Fibroblast of lung (primary cell): ENCODE measurements around the gene GARIN5A. TPM values are rescaled to one million over a fixed set of nuclear protein-coding genes. Genes with fewer than 3 reads are reported as not detected.

Experiments used
- DNase-seq, 2 donors: peaks; one replicate each; pipeline versions ENCODE4 v3.0.0 to v3.0.0-alpha.2; 2010; ENCODE audit warnings: low read depth in 2 of 2
- H2AFZ ChIP-seq: 2 replicates; pipeline ENCODE4 v1.5.1; 2012; ENCODE audit warnings: low read length, control low read depth, inconsistent platforms
- H3K27ac ChIP-seq: 2 replicates; pipeline ENCODE4 v1.5.1; 2011; ENCODE audit warnings: low read length, control low read depth; ENCODE audit not compliant: insufficient read depth
- H3K27me3 ChIP-seq: 2 replicates; pipeline ENCODE4 v1.5.1; 2011; ENCODE audit warnings: mild to moderate bottlenecking, low read length; ENCODE audit not compliant: control insufficient read depth, insufficient read depth
- H3K36me3 ChIP-seq: 2 replicates; pipeline ENCODE4 v1.5.1; 2011; ENCODE audit warnings: low read length; ENCODE audit not compliant: control insufficient read depth, insufficient read depth
- H3K4me1 ChIP-seq: 2 replicates; pipeline ENCODE4 v1.5.1; 2011; ENCODE audit warnings: low read length; ENCODE audit not compliant: control insufficient read depth, insufficient read depth; ENCODE audit errors: extremely low read depth
- H3K4me2 ChIP-seq: 2 replicates; pipeline ENCODE4 v1.5.1; 2011; ENCODE audit warnings: low read length, control low read depth; ENCODE audit not compliant: insufficient read depth; ENCODE audit errors: extremely low read depth
- H3K4me3 ChIP-seq, 4 experiments: fragments of 200-600 bp in 1 of 4; sonication (generic) in 1 of 4; replicated peaks in 1 of 4; 2 replicates each; pipeline ENCODE4 v1.5.1; 2011 to 2016; ENCODE audit warnings: low read length in 4 of 4, low read depth in 3 of 4, mild to moderate bottlenecking in 3 of 4, control low read depth in 2 of 4, inconsistent platforms in 1 of 4, mixed read lengths in 1 of 4; ENCODE audit not compliant: insufficient read depth in 1 of 4; ENCODE audit errors: control extremely low read depth in 1 of 4
- H3K79me2 ChIP-seq: 2 replicates; pipeline ENCODE4 v1.5.1; 2012; ENCODE audit warnings: mild to moderate bottlenecking, low read length, inconsistent platforms; ENCODE audit not compliant: control insufficient read depth, insufficient read depth
- H3K9ac ChIP-seq: 2 replicates; pipeline ENCODE4 v1.5.1; 2011; ENCODE audit warnings: mild to moderate bottlenecking, low read length, control low read depth; ENCODE audit not compliant: insufficient read depth
- H3K9me3 ChIP-seq: 2 replicates; pipeline ENCODE4 v1.5.1; 2012; ENCODE audit warnings: low read depth, low read length; ENCODE audit not compliant: control insufficient read depth, insufficient read depth
- H4K20me1 ChIP-seq: 2 replicates; pipeline ENCODE4 v1.5.1; 2011; ENCODE audit warnings: low read length; ENCODE audit not compliant: control insufficient read depth, insufficient read depth; ENCODE audit errors: extremely low read depth
- CTCF ChIP-seq, 2 donors: IDR thresholded peaks in 1 of 2; conservative IDR thresholded peaks in 1 of 2; 1 replicate in 1 of 2; 2 replicates in 1 of 2; pipeline ENCODE4 v1.5.1; 2011 to 2012; ENCODE audit warnings: low read length in 2 of 2, control low read depth in 1 of 2, inconsistent platforms in 1 of 2, low read depth in 1 of 2, mild to moderate bottlenecking in 1 of 2
- EZH2 ChIP-seq: IDR thresholded peaks from 2 replicates; pipeline ENCODE4 v1.5.1; 2012; ENCODE audit warnings: low read length, control low read depth, mild to moderate bottlenecking; ENCODE audit errors: missing control alignments
- polyA plus RNA-seq, 2 donors: library from polyadenylated mRNA; depleted of rRNA in 1 of 2; stranded (reverse) in 1 of 2; unstranded in 1 of 2; fragments of >200 nt; gene quantifications; 2 replicates each; pipeline ENCODE4 v1.2.1, GENCODE V29; 2011 to 2012; ENCODE audit warnings: missing spikeins in 1 of 2
- total RNA-seq: library from RNA; depleted of rRNA; stranded (reverse); fragments of >200 nt; gene quantifications from 2 replicates; pipeline ENCODE4 v1.2.1, GENCODE V29; 2014

Gene GARIN5A
- total and polyA plus RNA-seq, 2 donors (not counting 1 experiment from before 2014, with no cell fraction given), result 0.11 to 0.66 TPM

- H2AFZ ChIP-seq, result no peak overlapping the region
- peaks cover 2% of the 10 kb centered on the region for H3K4me1 ChIP-seq
- H4K20me1 ChIP-seq, result no peaks in the 10 kb centered on the region
- no peak overlapping the region for H3K9ac ChIP-seq
- H3K27ac ChIP-seq, result no peak overlapping the region
- H3K27me3 ChIP-seq, result no peaks in the 10 kb centered on the region
- no peak overlapping the region for H3K4me3 ChIP-seq
- H3K9me3 ChIP-seq, result no peaks in the 10 kb centered on the region
- TF ChIP-seq CTCF (conservative IDR thresholded peaks at IDR 0.05 in 1 of 2, IDR thresholded peaks at IDR 0.05 in 1 of 2; ENCODE audit: low read depth in 1 of 2, low read length in 2 of 2) (no peak), EZH2 (no peak)
- DNase-seq, result no peak
- no peak overlapping the region for H3K4me2 ChIP-seq
- H3K36me3 ChIP-seq, result no peaks in the 10 kb centered on the region
- H3K79me2 ChIP-seq, result peaks cover 6% of the 10 kb centered on the region
Measured at GRCh38 chr19:50507376-50507775, 30.7 kb upstream of the GARIN5A start.

GRCh38 chr19:50506700-50507099, 30.1 kb upstream of the GARIN5A start:
- H3K9me3 ChIP-seq, result no peaks in the 10 kb centered on the region
- no peak overlapping the region for H3K9ac ChIP-seq
- no peak overlapping the region for H3K4me3 ChIP-seq
- TF ChIP-seq EZH2, result no peak
- no peak for TF ChIP-seq CTCF (conservative IDR thresholded peaks at IDR 0.05 in 1 of 2, IDR thresholded peaks at IDR 0.05 in 1 of 2; ENCODE audit: low read depth in 1 of 2, low read length in 2 of 2)
- peaks cover 2% of the 10 kb centered on the region for H3K4me1 ChIP-seq
- H4K20me1 ChIP-seq, result no peaks in the 10 kb centered on the region
- H3K27me3 ChIP-seq, result no peaks in the 10 kb centered on the region
- no peaks in the 10 kb centered on the region for H3K36me3 ChIP-seq
- no peak overlapping the region for H2AFZ ChIP-seq
- DNase-seq, result no peak
- H3K27ac ChIP-seq, result no peak overlapping the region
- H3K4me2 ChIP-seq, result no peak overlapping the region
- H3K79me2 ChIP-seq, result peaks cover 6% of the 10 kb centered on the region

GRCh38 chr19:50505856-50506611, 29.4 kb upstream of the GARIN5A start:
- Histone ChIP-seq H2AFZ (no peak overlapping the region), H3K9ac (no peak overlapping the region)

More at GRCh38 chr19:50505856-50506611, 29.4 kb upstream of the GARIN5A start:
- no peaks in the 10 kb centered on the region for H3K9me3 ChIP-seq
- no peaks in the 10 kb centered on the region for H4K20me1 ChIP-seq
- H3K36me3 ChIP-seq, result no peaks in the 10 kb centered on the region
- no peaks in the 10 kb centered on the region for H3K27me3 ChIP-seq
- DNase-seq, result no peak
- peaks cover 6% of the 10 kb centered on the region for H3K79me2 ChIP-seq
- no peak overlapping the region for H3K4me2 ChIP-seq
- no peak overlapping the region for H3K4me3 ChIP-seq
- TF ChIP-seq CTCF (conservative IDR thresholded peaks at IDR 0.05 in 1 of 2, IDR thresholded peaks at IDR 0.05 in 1 of 2; ENCODE audit: low read depth in 1 of 2, low read length in 2 of 2) (no peak), EZH2 (no peak)
- H3K4me1 ChIP-seq, result peaks cover 2% of the 10 kb centered on the region
- H3K27ac ChIP-seq, result no peak overlapping the region
